Osteoblast (primary cell): Measurements from ENCODE around the gene KPNA4. TPM values are rescaled to one million over a fixed set of nuclear protein-coding genes. Genes with fewer than 3 reads are reported as not detected.

ENCODE experiments used
- DNase-seq: peaks from one replicate; pipeline ENCODE4 v3.0.0; 2011; ENCODE audit warnings: low spot score, mixed read lengths; ENCODE audit not compliant: insufficient read length; ENCODE audit errors: missing footprints
- H2AFZ ChIP-seq: 2 replicates; pipeline ENCODE4 v1.6.0; 2011; ENCODE audit warnings: mild to moderate bottlenecking, low read length
- H3K27ac ChIP-seq: 2 replicates; pipeline ENCODE4 v1.5.1; 2011; ENCODE audit warnings: mild to moderate bottlenecking, low read depth, low read length, moderate library complexity
- H3K27me3 ChIP-seq: 2 replicates; pipeline ENCODE4 v1.6.0; 2012; ENCODE audit warnings: mild to moderate bottlenecking, control low read depth, inconsistent platforms, low read length, moderate library complexity; ENCODE audit not compliant: insufficient read depth
- H3K36me3 ChIP-seq: 2 replicates; pipeline ENCODE4 v1.5.1; 2011; ENCODE audit warnings: mild to moderate bottlenecking, low read length, control low read depth, moderate library complexity; ENCODE audit not compliant: insufficient read depth
- H3K4me1 ChIP-seq: 2 replicates; pipeline ENCODE4 v1.5.1; 2011; ENCODE audit warnings: mild to moderate bottlenecking, low read length, control low read depth, moderate library complexity; ENCODE audit not compliant: insufficient read depth
- H3K4me2 ChIP-seq: 2 replicates; pipeline ENCODE4 v1.6.0; 2011; ENCODE audit warnings: mild to moderate bottlenecking, low read length; ENCODE audit not compliant: insufficient read depth
- H3K4me3 ChIP-seq: fragments of 200-600 bp; sonication (generic); 3 replicates; pipeline ENCODE4 v1.5.1; 2012; ENCODE audit warnings: mild to moderate bottlenecking, low read length, inconsistent platforms; ENCODE audit not compliant: insufficient read depth
- H3K79me2 ChIP-seq: 2 replicates; pipeline ENCODE4 v1.6.0; 2012; ENCODE audit warnings: mild to moderate bottlenecking, low read length, control low read depth, inconsistent platforms; ENCODE audit not compliant: insufficient read depth
- H3K9me3 ChIP-seq: 2 replicates; pipeline ENCODE4 v1.5.1; 2011; ENCODE audit warnings: low read depth, low read length, control low read depth
- H4K20me1 ChIP-seq: 2 replicates; pipeline ENCODE4 v1.6.0; 2012; ENCODE audit warnings: mild to moderate bottlenecking, low read length, control low read depth; ENCODE audit not compliant: insufficient read depth
- CTCF ChIP-seq: IDR thresholded peaks from 2 replicates; pipeline ENCODE4 v1.5.1; 2011; ENCODE audit warnings: mild to moderate bottlenecking, low read depth, low read length, moderate library complexity; ENCODE audit errors: extremely low read depth
- total RNA-seq: library from RNA; depleted of rRNA; stranded (reverse); fragments of >200 nt; gene quantifications from 2 replicates; pipeline ENCODE4 v1.2.3, GENCODE V29; 2012

Gene KPNA4
- total RNA-seq, 1 donor, result 40.9 TPM

GRCh38 chr3:160540551-160540950, 24.8 kb downstream of the KPNA4 start:
- no peaks in the 10 kb centered on the region for H3K9me3 ChIP-seq
- no peak overlapping the region for H2AFZ ChIP-seq
- H3K27ac ChIP-seq, result peak overlapping the region; percentile 23
- no peak for DNase-seq
- peaks cover 6% of the 10 kb centered on the region for H3K4me1 ChIP-seq
- no peaks in the 10 kb centered on the region for H3K27me3 ChIP-seq
- no peak for TF ChIP-seq CTCF
- no peak overlapping the region for H3K4me2 ChIP-seq
- peaks cover 48% of the 10 kb centered on the region for H4K20me1 ChIP-seq
- no peaks in the 10 kb centered on the region for H3K36me3 ChIP-seq
- H3K4me3 ChIP-seq, result no peak overlapping the region
- H3K79me2 ChIP-seq, result peaks cover 89% of the 10 kb centered on the region

GRCh38 chr3:160538895-160539294, 26.5 kb downstream of the KPNA4 start:
- H4K20me1 ChIP-seq, result peaks cover 44% of the 10 kb centered on the region
- H2AFZ ChIP-seq, result no peak overlapping the region
- peaks cover 77% of the 10 kb centered on the region for H3K79me2 ChIP-seq
- H3K4me2 ChIP-seq, result no peak overlapping the region
- peaks cover 11% of the 10 kb centered on the region for H3K36me3 ChIP-seq
- no peaks in the 10 kb centered on the region for H3K9me3 ChIP-seq
- no peaks in the 10 kb centered on the region for H3K27me3 ChIP-seq
- no peak overlapping the region for H3K4me3 ChIP-seq
- no peak for TF ChIP-seq CTCF
- no peak for DNase-seq
- H3K27ac ChIP-seq, result no peak overlapping the region
- H3K4me1 ChIP-seq, result peaks cover 6% of the 10 kb centered on the region

GRCh38 chr3:160537729-160538128, 27.6 kb downstream of the KPNA4 start:
- no peak overlapping the region for H3K27ac ChIP-seq
- peaks cover 70% of the 10 kb centered on the region for H3K79me2 ChIP-seq
- H3K9me3 ChIP-seq, result no peaks in the 10 kb centered on the region
- no peak overlapping the region for H3K4me3 ChIP-seq
- peaks cover 33% of the 10 kb centered on the region for H4K20me1 ChIP-seq
- H3K36me3 ChIP-seq, result peaks cover 16% of the 10 kb centered on the region
- TF ChIP-seq CTCF, result no peak
- DNase-seq, result no peak
- no peaks in the 10 kb centered on the region for H3K27me3 ChIP-seq
- H2AFZ ChIP-seq, result no peak overlapping the region
- H3K4me2 ChIP-seq, result no peak overlapping the region
- peaks cover 6% of the 10 kb centered on the region for H3K4me1 ChIP-seq

GRCh38 chr3:160532371-160532770, 33.0 kb downstream of the KPNA4 start:
- DNase-seq, result peak; percentile 15
- peaks cover 63% of the 10 kb centered on the region for H3K36me3 ChIP-seq

More at GRCh38 chr3:160532371-160532770, 33.0 kb downstream of the KPNA4 start:
- H3K27me3 ChIP-seq, result no peaks in the 10 kb centered on the region
- H2AFZ ChIP-seq, result no peak overlapping the region
- H3K4me1 ChIP-seq, result no peaks in the 10 kb centered on the region
- no peaks in the 10 kb centered on the region for H3K9me3 ChIP-seq
- H3K27ac ChIP-seq, result no peak overlapping the region
- H3K4me3 ChIP-seq, result no peak overlapping the region
- H3K4me2 ChIP-seq, result no peak overlapping the region
- H3K79me2 ChIP-seq, result peaks cover 20% of the 10 kb centered on the region
- TF ChIP-seq CTCF, result no peak
- no peaks in the 10 kb centered on the region for H4K20me1 ChIP-seq
